ENCODE data around the gene GDPD3. TPM values are rescaled to one million over a fixed set of nuclear protein-coding genes. Genes with fewer than 3 reads are reported as not detected.

The GDPD3 gene
- total and polyA plus RNA-seq, 12 donors, result 0.78 to 17.6 (median 2.8) TPM; not detected in 1

DNA sequence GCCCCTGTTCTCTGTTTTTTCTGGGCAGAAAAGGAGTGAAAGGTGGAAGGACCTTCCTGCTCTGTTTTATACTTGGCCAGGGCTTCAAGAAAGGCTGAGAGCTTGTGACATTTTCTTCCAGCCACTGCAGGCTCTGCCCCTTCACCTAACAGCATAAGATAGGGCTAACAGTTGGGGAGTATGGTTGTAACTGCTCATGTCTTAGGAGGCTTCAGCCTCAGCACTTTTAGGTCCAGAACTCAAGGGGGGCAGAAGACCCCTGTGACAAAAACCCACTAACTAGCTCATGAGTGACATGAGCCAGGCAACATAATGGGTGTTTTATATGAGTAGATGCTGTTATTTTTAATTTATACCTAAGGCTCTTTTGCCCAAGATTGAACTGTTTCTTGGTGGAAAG, 42.8 kb downstream of the GDPD3 start:
- no peak for DNase-seq
- Histone ChIP-seq H3K36me3 (replicated peaks in 1 of 2) (peaks cover 0 to 67% of the 10 kb centered on the region in 2 donors), H3K27ac (peak overlapping the region in 2 of 5 donors; percentile 60 to 75), H3K4me3 (no peak overlapping the region), H3K9me3 (replicated peaks in 1 of 3) (no peaks in the 10 kb centered on the region), H3K4me1 (replicated peaks in 1 of 2) (peaks cover 34 to 45% of the 10 kb centered on the region in 2 donors), H3K27me3 (no peaks in the 10 kb centered on the region)
- no peak for TF ChIP-seq POLR2A (IDR thresholded peaks at IDR 0.05)
- TF ChIP-seq, protein P1, sequence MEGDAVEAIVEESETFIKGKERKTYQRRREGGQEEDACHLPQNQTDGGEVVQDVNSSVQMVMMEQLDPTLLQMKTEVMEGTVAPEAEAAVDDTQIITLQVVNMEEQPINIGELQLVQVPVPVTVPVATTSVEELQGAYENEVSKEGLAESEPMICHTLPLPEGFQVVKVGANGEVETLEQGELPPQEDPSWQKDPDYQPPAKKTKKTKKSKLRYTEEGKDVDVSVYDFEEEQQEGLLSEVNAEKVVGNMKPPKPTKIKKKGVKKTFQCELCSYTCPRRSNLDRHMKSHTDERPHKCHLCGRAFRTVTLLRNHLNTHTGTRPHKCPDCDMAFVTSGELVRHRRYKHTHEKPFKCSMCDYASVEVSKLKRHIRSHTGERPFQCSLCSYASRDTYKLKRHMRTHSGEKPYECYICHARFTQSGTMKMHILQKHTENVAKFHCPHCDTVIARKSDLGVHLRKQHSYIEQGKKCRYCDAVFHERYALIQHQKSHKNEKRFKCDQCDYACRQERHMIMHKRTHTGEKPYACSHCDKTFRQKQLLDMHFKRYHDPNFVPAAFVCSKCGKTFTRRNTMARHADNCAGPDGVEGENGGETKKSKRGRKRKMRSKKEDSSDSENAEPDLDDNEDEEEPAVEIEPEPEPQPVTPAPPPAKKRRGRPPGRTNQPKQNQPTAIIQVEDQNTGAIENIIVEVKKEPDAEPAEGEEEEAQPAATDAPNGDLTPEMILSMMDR (IDR thresholded peaks at IDR 0.05), result no peak
- intact Hi-C loops (cut with DNase I), result no loop called here

DNA sequence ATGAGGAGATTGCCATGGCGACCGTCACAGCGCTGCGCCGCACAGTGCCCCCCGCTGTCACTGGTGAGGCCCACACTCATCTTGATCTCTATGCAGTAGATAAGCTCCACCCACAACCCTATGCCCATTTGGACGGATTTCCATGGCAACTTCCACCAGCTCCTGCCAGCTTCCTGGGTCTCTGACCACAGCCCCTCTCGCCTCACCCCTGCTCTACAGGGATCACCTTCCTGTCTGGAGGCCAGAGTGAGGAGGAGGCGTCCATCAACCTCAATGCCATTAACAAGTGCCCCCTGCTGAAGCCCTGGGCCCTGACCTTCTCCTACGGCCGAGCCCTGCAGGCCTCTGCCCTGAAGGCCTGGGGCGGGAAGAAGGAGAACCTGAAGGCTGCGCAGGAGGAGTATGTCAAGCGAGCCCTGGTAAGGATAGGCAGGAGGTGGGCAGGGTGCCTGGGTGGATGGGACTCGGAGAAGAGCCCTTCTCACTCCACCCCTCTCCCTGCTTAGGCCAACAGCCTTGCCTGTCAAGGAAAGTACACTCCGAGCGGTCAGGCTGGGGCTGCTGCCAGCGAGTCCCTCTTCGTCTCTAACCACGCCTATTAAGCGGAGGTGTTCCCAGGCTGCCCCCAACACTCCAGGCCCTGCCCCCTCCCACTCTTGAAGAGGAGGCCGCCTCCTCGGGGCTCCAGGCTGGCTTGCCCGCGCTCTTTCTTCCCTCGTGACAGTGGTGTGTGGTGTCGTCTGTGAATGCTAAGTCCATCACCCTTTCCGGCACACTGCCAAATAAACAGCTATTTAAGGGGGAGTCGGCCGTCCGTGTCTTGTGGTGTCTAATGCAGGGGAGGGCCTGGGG, 43.5 kb downstream of the GDPD3 start:
- Histone ChIP-seq H3K9me3 (replicated peaks in 1 of 3) (no peaks in the 10 kb centered on the region), H3K36me3 (replicated peaks in 1 of 2) (peaks cover 0 to 67% of the 10 kb centered on the region in 2 donors), H3K27me3 (no peaks in the 10 kb centered on the region), H3K27ac (peak overlapping the region in 3 of 5 donors; percentile 45 to 75 (median 60)), H3K4me3 (peak overlapping the region in 1 of 4 donors; percentile 28), H3K4me1 (replicated peaks in 1 of 2) (peaks cover 31 to 39% of the 10 kb centered on the region in 2 donors)
- DNase-seq, result peak in 5 of 7 donors; percentile 48 to 59 (median 50)
- WGBS, 4 donors, result 50 to 62% (median 55%) methylated on average over 26 to 31 of the region's 31 CpGs
- TF ChIP-seq, protein P1 (IDR thresholded peaks at IDR 0.05), result no peak
- no peak for TF ChIP-seq POLR2A (IDR thresholded peaks at IDR 0.05)
- intact Hi-C loops (cut with DNase I), result no loop called here

DNA sequence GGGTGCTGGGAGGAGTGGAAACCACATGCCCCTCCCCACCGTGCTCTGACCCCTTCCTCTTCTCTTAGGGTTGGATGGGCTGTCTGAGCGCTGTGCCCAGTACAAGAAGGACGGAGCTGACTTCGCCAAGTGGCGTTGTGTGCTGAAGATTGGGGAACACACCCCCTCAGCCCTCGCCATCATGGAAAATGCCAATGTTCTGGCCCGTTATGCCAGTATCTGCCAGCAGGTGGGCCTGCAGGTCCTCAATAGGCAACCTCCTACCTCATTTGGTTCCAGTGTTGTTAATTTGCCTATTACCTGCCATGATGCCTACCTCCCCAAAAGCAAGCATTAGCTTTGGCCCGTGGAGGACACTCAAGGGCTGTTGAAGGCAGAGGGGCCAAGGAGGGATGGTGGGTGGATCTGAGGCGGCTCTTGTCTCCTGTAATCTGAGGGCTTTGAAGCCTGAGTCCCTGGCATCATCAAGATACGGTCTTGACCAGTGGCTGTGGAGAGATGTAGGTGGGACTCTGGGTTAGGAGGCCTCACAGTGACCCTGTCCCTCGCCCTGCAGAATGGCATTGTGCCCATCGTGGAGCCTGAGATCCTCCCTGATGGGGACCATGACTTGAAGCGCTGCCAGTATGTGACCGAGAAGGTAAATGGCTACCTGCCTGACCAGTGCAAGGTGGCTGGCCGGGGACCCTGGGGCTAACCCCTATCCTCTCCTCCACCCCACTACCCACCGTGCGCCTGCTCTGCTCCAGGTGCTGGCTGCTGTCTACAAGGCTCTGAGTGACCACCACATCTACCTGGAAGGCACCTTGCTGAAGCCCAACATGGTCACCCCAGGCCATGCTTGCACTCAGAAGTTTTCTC, 44.4 kb downstream of the GDPD3 start:
- peak overlapping the region in 3 of 5 donors; percentile 45 to 75 (median 60) for H3K27ac ChIP-seq
- peak in 3 of 7 donors; percentile 32 to 54 (median 53) for DNase-seq
- no peaks in the 10 kb centered on the region for H3K27me3 ChIP-seq
- WGBS, 4 donors, result 44 to 72% (median 69%) methylated on average over 3 to 17 of the region's 17 CpGs
- H3K4me1 ChIP-seq (replicated peaks in 1 of 2), result peaks cover 39 to 40% of the 10 kb centered on the region in 2 donors
- no peaks in the 10 kb centered on the region for H3K9me3 ChIP-seq (replicated peaks in 1 of 3)
- TF ChIP-seq POLR2A (IDR thresholded peaks at IDR 0.05), result no peak
- TF ChIP-seq, protein P1 (IDR thresholded peaks at IDR 0.05), result peak in 5 of 6 experiments; percentile 26 to 48 (median 45)
- intact Hi-C loops (cut with DNase I), result no loop called here
- H3K36me3 ChIP-seq (replicated peaks in 1 of 2), result peaks cover 0 to 67% of the 10 kb centered on the region in 2 donors
- H3K4me3 ChIP-seq, result no peak overlapping the region

DNA sequence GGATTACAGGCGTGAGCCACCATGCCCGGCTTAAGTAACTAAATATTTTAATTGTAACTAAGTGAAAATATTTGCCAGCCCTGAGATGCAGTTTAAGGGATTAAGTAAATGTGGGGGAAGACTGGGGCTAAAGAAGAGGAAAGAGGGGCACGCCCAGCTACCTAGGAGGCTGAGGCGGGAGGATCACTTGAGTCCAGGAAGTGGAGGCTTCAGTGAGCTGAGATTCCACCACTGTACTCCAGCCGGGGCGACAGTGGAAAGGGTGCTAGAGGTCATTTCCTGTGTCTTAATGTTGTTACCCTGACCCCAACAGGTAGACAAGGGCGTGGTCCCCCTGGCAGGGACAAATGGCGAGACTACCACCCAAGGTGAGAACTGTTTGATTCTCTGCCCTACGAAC, 45.0 kb downstream of the GDPD3 start:
- Histone ChIP-seq H3K36me3 (replicated peaks in 1 of 2) (peaks cover 0 to 65% of the 10 kb centered on the region in 2 donors), H3K9me3 (replicated peaks in 1 of 3) (no peaks in the 10 kb centered on the region), H3K4me1 (replicated peaks in 1 of 2) (peaks cover 41 to 46% of the 10 kb centered on the region in 2 donors), H3K4me3 (no peak overlapping the region), H3K27me3 (no peaks in the 10 kb centered on the region), H3K27ac (peak overlapping the region in 3 of 5 donors; percentile 45 to 75 (median 60))
- intact Hi-C loops (cut with DNase I), result no loop called here
- DNase-seq, result no peak
- WGBS, 4 donors, result 72 to 86% (median 78%) methylated on average over 9 of the region's 9 CpGs
- TF ChIP-seq, protein P1 (IDR thresholded peaks at IDR 0.05), result no peak
- TF ChIP-seq POLR2A (IDR thresholded peaks at IDR 0.05), result no peak

Measured in adrenal gland (tissue), 12 donors.